HG02973 (cell line): ENCODE data around the gene AUTS2.
A peak's percentile ranks its signal among the peaks of the same experiment; 100 is the strongest.
"Not testable (repeated sequence)": the region's sequence is repeated elsewhere in the genome, so short reads cannot be mapped to it uniquely, and the experiment has no call there.

ENCODE experiments used
- ATAC-seq: cut with Tn5 transposase; IDR thresholded peaks from one replicate; pipeline ENCODE4 v1.9.1; 2021; ENCODE audit warnings: moderate library complexity; ENCODE audit not compliant: unreplicated experiment

The AUTS2 gene

DNA sequence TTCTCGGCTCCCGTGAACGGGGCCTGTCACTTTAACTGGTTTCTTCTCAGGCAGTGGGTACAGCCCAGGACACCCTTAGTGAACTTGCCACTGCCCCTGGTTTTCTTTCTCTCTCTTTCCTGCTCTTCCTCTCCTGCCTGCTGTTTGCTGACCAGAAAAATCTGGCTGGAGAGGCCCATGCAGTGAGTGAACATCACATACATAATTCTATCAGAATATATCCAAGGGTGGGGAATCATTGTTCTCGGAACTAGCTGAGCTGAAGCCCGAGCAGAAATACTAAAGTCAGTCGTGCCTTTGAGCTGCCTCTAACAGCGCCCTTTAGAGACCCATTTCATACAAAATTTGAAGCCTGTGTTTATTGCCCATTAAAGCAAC is 1032.2 kb downstream of the AUTS2 start:
- no peak for ATAC-seq

DNA sequence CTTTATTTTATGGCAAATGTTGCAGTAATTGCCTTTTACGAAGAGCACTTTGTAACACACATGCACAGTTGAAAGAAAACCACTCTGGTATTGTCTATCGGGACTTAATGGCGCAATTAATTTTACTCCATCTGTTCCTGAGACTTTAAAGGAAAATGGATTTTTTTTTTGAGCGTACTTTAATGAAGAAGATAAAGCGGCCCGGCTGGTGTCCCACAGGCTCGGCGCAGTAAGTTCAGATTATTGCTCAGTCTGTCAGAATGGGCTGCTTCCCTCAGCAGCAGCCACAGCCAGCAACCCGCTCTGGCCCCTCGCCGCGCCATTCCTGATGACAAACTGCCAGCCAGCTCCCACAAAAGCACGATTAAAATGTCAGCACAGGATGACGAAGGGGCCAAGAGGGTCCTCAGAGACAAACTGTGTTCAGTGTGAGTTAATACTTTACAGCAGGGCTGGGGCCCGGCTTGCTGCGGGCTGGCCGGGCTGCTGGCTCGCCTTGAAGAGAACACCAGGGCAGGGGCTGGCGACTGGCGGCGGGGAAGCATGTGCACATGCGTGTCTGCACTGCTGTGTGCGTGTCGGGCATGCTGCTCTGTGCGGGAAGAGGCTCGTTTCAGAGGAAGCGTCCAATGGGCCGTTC is 1032.7 kb downstream of the AUTS2 start:
- no peak for ATAC-seq

DNA sequence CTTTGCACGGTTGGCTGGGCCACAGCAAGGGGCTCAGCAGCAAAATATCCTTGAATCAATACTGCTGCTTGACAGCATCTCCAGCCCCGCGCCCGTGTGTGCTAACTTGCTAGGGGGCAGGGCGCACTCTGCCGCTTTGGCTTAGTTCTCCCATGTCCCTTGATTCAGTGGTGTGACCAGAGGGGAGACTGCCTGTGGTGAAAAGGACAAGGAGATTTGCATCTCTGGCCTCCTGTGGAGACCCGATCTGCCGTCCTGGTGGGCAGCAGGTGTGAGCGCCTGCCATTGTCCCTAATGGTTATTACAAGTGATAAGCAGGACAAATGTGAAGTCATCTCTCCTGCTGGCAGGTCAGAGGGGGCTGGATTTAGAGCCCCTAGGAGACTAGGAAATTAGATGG is 1033.4 kb downstream of the AUTS2 start:
- no peak for ATAC-seq

DNA sequence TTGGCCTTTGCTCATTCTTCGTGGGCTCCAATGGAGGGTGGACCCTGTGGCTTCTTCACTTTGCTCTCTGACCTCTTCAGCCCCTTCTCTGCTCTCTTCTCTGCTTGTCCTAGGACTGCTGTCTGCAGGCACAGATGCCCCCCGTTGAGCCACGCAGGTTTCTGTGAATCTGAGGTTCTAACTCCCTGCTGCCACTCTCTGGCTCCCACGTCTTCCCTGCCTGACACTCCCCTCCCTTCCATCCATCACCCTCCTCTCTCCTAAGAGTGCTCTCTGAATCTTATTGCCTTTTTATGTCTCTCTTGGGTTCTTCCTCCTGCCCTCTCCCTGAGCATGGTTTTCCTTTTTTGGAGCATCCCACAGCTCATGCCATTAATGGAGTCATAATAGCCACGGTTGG is 1034.1 kb downstream of the AUTS2 start:
- no peak for ATAC-seq

DNA sequence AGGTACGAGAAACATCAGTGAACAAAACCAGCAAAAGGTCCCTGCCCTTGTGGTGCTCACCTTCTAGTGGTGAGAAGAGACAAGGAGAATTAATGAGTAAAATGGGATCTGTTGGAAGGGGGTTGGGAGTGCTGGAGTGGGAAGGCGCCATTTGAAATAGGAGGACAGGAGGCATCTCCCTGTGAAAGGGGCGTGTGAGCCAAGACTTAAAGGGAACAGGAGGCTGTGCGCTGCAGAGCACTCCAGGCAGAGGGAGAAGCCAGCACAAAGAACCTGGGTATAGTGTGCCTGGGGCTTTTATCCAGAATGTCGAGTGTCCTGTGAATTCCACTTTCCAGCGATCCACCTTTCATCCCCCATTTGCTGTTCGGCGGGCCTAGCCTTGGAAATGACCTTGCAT is 1035.8 kb downstream of the AUTS2 start:
- no peak for ATAC-seq

DNA sequence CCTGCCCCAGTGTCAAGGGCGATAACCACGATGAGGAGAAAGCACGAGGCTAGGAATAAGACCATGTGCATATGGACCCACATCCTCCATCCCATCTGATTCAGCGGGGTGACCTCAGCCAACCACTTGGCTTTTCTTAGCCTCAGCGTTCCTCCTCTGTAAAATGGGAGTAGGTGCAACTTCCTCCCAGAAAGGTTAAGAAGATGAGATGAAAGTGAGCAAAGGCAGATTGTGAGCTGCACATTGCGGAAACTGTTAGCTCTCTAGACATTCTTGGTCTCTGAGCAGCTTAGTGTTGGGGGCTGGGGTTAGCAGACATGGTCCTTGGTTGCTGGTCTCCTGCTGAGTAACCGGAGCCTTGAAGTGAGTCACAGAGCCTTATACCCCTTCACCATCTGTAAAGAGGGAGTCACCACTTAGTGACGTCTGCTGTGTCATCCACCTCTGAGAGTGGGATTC is 1036.4 kb downstream of the AUTS2 start:
- ATAC-seq: no peak

DNA sequence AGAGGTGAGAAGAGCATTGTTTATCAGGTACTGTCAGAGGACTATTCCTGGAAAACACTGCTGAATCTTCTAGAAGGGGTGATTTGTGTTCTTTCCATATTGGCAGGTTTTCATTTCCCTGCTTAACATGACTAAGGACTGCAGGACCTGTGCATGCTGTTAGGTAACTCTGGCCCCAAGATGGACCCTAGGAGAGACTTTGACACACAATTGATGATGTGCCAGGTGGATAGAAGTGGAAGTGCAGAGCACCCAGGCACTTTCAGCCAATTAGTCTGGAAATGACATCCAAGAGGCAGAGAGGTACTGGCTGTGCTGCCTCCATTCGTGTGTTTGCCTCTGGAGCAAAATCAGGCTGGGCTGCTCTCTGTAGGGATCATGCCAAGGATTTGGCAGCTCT is 1037.4 kb downstream of the AUTS2 start:
- ATAC-seq: no peak

DNA sequence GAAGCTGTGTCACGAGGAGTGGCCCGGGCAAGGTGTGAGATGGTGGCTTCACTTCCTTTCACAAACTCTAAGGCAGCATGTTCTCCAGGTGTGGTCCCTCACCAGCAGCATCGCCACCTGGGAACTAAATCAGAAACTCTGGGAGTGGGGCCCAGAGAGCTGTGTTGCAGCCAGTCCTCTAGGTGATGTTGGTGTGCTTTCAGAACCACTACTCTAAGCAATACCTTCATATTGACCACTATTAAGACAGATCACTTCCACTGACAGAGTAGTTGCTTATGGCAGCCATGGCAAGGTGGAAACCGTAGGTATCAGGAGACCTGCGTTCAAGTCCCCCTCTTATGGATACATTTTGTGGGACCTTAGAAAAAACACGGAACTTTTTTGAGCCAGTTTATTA is 1037.9 kb downstream of the AUTS2 start:
- ATAC-seq: no peak

DNA sequence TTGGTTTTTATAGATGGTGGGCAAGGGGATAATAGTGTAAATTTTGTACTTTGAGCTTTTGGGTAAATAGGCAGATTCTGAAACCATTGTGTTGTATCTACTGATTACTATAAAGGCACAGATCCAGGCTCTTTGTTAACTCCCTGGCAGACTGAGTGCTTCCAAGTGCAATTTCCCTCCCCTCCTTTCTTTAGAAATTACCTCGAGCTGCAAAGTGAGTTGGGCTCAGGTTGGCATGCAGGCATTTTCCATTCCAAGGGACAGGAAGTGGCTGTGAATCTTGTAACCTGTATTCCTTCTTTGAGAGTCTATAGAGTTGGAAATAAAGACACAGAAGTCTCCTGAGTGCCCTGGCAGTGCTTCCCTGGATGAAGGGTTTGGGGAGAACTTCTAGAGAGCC is 1039.5 kb downstream of the AUTS2 start:
- no peak for ATAC-seq

DNA sequence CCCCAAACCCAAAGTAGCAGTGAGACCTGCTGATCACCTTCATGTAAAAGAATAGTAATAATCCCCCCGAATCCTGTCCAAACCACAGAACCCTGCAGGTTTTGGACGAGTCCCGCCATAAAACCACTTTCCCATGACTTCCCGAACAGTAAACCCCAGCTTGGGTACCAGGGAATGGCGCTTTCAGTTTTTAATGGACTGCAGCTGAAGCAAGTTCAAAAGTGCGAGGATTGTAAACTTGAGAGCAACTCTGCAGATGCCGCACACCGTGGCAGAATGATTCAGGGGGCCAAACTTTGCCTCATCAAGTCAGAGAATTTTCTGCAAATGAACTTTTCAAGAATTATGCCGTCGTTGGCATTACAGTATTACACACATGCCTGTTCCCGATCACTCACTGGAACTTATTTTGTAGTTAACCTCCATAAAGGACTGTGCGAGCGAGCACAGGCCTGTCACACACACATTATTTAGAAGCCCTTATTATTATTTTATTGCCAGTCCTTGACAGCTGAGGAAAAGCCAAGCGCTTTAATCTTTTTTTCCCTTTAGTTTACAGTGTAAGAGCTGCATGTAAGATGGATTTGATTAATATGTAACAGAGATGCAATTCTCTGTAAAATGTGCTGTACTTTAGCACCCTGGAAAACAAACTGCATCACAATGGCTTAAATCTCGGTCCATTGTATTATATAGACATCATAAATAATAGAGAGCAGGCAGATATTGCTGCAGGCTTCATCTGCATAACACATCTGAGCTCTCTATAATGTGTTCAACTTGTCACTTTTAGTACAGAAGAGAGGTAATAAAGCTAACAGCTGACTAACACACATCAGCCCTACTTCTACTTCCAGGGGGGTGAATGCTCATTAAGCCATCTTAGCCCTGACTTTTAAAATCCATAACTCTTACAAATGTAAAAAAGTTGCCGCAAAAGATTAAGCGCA is 1040.2 kb downstream of the AUTS2 start:
- no peak for ATAC-seq

DNA sequence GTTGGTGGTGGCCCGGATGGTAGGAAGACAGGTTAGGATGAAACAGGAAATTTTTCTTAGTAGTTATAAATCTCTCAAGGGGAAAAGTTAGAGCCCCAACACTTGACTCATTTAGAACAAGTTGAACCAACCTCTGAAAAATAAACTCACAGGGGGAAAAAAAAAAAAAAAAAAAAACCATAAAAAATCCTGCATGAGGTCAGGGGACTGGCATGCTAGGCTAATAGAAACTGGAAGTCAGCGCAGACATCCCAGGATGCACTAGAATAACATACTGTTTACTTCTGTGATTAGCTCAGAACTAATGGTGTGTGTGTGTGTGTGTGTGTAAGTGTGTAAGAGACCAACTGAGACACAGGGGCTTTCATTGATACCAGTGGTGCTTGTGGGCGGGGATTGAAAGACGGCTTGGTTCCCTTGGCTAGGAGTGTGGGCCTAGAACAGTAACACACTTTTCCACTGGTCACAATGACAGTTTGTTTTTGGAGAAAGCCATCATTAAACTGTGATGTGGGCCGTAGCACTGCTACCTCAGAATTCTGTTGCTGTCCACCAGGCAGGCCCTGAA is 1042.1 kb downstream of the AUTS2 start:
- ATAC-seq: no peak

DNA sequence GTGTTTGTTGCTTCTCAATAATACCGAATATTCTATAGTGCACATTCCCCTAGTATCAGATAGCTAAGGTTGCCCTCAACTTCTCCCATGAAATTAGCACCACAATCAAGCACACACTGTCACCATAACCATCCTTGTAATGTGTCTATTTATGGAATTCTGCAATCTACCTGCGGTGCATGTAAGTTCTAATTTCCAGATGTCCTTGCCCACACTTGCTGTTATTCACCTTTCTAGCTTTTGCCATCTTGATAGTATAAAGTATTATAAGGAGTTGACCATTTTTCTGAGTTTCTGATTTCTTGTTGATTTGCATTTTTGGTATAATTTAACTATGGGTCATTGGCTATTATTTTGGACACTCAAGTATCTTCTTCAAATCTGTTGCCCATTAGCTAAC is 1043.6 kb downstream of the AUTS2 start:
- no peak for ATAC-seq

DNA sequence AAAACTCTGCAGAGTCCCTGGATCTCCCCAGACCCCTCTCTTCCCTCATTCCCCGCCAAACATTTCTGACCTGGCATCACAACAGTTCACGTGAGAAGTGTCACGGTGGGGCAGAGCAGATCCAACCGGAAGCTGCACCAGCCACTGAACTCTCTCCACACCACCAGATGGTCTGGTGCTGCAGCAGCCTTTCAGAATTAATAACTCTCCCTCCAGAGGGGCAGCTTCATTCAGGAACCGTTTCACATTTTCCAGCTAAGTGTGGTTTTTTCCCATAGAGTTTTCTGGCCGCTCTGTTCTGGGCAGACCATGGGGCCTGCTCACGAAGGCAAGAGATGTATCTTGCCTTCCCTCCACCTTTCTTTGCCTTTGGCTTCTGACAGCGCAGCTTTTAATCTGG is 1047.0 kb downstream of the AUTS2 start:
- no peak for ATAC-seq

DNA sequence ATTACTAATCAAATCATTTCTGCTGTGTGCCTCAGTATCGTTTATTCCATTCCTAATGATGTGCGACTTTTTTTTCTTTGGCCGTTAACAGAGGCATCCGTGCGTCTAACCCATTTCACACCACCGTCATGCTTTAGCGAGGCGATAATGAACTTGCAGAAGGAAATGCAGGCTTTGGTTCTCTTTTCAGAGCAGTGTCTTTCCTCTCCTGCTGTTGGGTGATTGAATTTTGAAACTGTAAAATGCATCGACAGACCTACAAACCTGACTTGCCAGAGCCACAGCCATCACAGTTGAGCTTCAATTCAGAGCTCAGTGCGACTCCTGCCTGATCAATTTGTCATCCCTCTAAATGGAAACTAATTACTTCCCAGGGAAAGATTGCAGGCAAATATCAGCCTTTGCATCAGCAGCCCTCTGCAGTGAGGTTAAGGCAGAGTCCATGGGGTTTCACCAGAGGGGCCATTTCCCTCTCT is 1047.6 kb downstream of the AUTS2 start:
- ATAC-seq: no peak

DNA sequence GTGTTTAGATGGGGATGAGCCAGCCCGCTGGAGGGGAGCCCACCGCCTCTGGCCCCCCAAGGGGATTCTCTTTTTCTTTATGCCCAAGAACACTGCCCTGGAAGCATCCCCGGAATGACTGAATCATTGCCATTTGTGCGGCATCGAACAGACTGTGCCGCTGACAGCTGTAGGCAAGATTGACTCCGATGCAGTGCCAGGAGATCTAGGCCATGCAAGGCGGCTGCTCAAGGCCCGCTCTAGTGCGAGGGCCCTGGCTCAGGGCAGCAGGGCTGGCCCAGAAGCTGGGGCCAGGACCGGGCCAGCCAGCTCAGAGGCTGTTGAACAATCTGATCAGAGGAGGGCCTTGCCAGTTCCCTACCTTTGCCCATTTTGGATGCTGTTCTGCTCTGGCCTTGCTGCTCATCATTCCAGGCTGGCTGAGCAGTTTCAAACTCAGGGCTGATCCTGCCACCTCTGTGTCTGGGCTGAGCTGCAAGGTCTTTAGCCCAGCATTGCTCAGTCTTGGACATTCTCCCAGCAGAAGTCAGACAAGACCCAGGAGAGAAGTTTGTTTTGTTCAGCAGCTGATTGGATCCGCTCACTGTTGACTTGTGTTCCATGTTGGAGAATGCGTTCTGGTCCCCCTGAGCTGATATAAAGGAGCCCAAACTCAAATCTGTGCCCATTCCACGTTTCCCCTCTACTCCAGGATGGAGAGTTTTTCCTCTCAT is 1048.4 kb downstream of the AUTS2 start:
- ATAC-seq: no peak

DNA sequence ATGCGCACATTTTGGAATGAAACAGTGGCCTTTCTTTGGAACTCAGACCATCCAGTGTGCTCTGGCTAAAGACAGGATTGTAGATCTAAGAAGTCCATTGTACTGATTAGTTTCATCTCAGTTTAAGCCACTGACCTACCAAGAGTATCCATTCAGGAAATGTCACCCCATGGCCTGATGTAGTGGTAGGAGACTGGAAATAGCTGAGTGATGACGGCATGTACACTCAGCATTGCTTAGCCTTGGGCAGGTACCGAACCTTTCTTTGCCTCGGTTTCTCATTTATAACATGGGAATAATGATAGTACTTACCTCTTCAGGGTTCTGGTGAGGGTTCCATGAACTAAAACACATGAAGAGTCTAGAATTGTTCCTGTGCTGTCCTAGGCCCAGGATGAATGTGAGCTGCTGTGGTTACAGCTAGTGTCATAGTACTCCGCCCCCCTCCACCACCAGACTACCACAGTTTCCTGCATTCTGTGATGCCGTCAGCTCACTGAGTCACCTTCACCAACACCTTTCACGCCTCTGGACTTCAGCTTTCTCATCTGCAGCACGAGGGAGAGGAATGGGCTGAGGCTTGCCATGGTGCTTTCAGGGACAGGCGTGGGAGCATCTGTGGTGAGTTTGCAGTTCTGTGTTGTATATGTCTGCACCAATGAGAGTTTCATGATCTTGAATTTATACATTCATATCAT is 1049.7 kb downstream of the AUTS2 start:
- peak; percentile 90 for ATAC-seq

DNA sequence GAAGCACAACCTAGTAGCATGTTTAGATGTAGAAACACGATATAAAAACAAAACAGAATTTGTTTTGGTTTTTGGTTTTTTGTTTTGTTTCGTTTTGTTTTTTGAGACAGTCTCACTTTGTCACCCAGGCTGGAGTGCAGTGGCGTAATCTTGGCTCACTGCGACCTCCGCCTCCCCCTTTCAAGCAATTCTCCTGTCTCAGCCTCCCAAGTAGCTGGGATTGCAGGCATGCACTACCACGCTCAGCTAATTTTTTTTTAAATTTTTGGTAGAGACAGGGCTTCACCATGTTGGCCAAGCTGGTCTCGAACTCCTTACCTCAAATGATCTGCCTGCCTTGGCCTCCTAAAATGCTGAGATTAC is 1050.2 kb downstream of the AUTS2 start:
- ATAC-seq: not testable (repeated sequence)

DNA sequence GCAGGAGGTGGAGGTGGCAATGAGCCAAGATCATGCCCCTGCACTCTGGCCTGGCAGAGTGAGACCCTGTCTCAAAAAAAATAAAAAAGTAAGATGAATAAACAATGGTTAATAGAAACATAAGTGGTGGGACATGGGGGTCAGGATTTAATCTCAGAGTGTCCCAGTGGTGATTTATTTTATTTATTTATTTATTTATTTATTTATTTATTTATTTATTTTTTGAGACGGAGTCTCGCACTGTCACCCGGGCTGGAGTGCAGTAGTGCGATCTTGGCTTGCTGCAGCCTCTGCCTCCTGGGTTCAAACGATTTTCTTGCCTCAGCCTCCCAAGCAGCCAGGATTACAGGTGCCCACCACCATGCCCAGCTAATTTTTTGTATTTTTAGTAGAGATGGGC is 1051.0 kb downstream of the AUTS2 start:
- ATAC-seq: no peak

DNA sequence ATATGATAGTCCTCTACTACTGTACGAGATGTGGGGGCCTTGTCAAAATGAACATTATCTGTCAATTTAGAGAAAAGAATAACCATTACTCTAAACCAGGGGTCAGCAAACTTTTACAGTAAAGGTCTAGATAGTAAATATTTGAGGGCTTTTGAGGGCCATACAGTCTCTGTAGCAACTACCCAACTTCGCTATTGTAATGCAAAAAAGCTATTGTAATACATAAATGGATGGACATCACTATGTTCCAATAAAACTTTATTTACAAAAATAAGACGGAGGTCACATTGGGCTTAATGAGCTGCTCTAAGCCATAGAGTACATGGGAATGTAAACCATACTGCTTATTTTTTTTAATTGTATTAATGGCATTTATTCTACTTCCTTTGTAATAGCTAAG is 1055.9 kb downstream of the AUTS2 start:
- no peak for ATAC-seq

DNA sequence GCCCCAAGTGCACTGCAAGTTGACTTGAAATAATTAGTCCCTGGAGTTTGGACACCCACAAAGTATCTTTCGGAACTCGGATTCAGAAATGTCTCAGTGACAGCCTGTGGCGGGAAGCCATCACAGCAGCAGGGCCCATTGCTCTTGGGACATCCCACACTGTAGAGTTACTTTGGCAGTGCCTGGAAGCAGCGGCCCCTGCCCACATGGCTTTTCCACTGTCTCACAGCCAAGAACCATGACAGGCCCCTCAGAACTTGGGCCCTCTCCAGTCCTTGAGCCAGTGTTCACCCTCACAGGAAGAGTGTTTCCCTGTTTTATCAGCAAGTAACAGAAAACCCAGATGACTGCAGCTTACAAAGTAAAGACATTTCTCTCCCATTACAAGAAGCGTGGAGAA is 1056.7 kb downstream of the AUTS2 start:
- no peak for ATAC-seq

DNA sequence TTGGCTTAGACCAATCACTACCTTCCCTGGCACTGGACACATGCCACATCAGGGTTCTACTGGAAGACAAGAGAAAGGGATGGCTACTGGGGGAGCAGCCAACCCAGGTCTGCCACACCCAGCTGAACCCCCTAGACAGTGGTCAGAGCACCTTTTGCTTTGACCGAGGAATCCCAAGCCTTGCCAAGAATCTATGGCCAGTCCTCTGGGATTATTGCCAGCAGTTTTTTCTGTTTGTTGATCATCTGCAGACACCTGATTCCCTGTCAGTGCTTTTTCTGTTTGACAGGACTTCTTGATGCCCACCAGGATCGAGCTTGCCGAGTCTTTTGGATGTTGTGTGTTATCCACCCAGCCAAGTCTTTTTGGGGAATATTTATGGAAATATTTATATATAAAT is 1057.4 kb downstream of the AUTS2 start:
- ATAC-seq: no peak
